HG02642 (cell line): Measurements from ENCODE around the gene TIRAP.

Experiments
- ATAC-seq: cut with Tn5 transposase; IDR thresholded peaks from one replicate; pipeline ENCODE4 v1.9.1; 2021; ENCODE audit warnings: mild to moderate bottlenecking; ENCODE audit not compliant: unreplicated experiment, poor library complexity

Gene TIRAP

DNA sequence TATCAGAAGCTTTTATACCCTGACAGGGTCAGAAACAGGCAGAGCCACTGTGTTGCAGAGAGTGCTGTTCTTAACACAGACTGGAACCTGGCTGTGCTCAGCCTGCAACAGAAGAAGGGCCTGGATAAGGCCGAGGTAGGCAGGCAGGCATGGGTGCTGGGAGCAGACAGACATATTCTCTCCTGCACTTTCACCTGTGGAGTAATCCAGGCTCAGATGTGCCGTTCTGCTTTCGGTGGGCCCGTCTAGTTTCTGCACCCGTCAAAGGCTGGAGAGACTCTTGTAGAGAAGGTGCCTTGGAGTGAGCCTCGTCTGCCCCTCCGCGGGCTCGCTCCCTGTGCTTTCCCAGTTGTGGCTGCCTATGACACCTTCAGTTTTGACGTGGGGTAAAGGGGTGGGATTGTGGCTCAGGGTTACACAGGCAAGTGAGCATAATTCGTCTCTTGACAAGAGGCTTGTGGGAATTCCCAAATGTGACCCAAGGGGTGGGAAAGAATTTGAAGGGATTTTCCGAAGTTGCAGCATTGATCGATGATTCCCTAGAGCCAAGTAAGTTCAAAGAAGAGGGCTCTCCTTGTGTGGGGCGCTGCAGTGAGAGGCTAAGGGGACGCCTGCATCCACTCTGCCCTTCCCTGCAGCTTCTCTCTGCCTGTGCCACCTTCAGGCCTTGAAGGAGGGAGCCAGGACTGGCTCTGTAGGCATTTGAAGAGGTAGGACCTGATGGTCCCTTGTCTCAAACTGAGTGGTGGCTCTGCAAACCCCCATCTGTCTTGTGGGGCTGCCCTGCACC, 56.4 kb downstream of the TIRAP start:
- ATAC-seq, result no peak

DNA sequence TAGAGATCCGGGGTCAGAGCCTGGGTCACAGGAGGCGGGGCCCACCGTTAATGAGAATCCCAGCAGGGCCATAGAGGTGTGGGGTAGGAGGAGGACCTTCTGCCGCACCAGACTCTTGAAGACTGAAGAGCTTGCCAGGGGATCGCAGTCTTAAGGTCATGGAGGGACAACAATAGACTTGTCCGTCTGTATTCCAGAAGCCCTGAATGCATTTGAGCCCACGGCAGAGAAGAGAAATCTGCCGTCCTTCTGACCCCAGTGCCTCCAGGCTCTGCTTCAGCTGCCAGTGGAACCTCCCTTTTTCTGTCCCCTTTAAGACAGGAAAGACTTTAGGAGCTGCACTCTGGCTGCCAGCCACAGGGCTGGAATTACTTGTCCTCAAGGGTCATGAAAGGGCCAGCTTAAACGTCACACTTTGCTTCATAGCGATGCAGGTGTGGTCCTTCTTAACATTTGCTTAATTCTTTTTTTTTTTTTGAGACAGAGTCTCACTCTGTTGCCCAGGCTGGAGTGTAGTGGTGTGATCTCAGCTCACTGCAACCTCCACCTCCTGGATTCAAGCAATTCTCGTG, 57.1 kb downstream of the TIRAP start:
- no peak for ATAC-seq

GRCh38 chr11:126340960-126341606, 58.2 kb downstream of the TIRAP start:
- no peak for ATAC-seq

- ATAC-seq, result no peak
Measured at GRCh38 chr11:126341760-126342161, 58.9 kb downstream of the TIRAP start.

GRCh38 chr11:126343051-126343450, 60.2 kb downstream of the TIRAP start:
- ATAC-seq, result no peak
